ENCODE data around the gene SRGAP1.

- TF ChIP-seq CTCF (conservative IDR thresholded peaks at IDR 0.05) (peak; percentile 87), ZFX (IDR thresholded peaks at IDR 0.05) (no peak)
Observed at GRCh38 chr12:64181430-64182291, 337.2 kb downstream of the SRGAP1 start.

All from C4-2B (cell line).